Ascending aorta (tissue), 2 donors: Measurements from ENCODE around the gene KANK2. TPM values are rescaled to one million over a fixed set of nuclear protein-coding genes. Genes with fewer than 3 reads are reported as not detected.
"Not testable (repeated sequence)": the region's sequence is repeated elsewhere in the genome, so short reads cannot be mapped to it uniquely, and the experiment has no call there.

Experiments
- DNase-seq, 2 donors: peaks; one replicate each; pipeline ENCODE4 v3.0.0-alpha.2; 2019; ENCODE audit warnings: low spot score in 2 of 2
- H3K27ac ChIP-seq, 2 donors: fragments of 200-600 bp; sonication (generic); one replicate each; pipeline ENCODE4 v1.5.1; 2016 to 2017; ENCODE audit warnings: mild to moderate bottlenecking in 1 of 2
- H3K27me3 ChIP-seq: fragments of 200-600 bp; sonication (generic); one replicate; pipeline ENCODE4 v1.5.1; 2017
- H3K36me3 ChIP-seq, 2 donors: fragments of 200-600 bp; sonication (generic); one replicate each; pipeline ENCODE4 v1.5.1; 2016
- H3K4me1 ChIP-seq, 2 donors: fragments of 200-600 bp; sonication (generic); one replicate each; pipeline ENCODE4 v1.5.1; 2016 to 2017; ENCODE audit warnings: mild to moderate bottlenecking in 1 of 2
- H3K4me3 ChIP-seq, 2 donors: fragments of 200-600 bp; sonication (generic); one replicate each; pipeline ENCODE4 v1.5.1; 2016 to 2017; ENCODE audit warnings: mild to moderate bottlenecking in 1 of 2
- H3K9me3 ChIP-seq, 2 donors: fragments of 200-600 bp; sonication (generic); one replicate each; pipeline ENCODE4 v1.5.1; 2016
- intact Hi-C: fragments of 100-400 bp; cut with DNase I; formaldehyde crosslinking; loops from one replicate; pipeline ENCODE4 v1.15.1; 2023
- total RNA-seq: library from RNA; depleted of rRNA; stranded (reverse); fragments of >200 nt; gene quantifications from one replicate; pipeline ENCODE4 v1.1.0, GENCODE V29; 2016
- TF ChIP-seq, protein P1 (sequence below), 3 experiments: fragments of 200-600 bp in 2 of 3; fragments of 450-650 bp in 1 of 3; sonication (generic) in 2 of 3; IDR thresholded peaks; one replicate each; pipeline ENCODE4 v1.5.1; 2016 to 2019; ENCODE audit warnings: antibody characterized with exemption in 3 of 3, mild to moderate bottlenecking in 1 of 3, moderate library complexity in 1 of 3

The KANK2 gene
- total RNA-seq, 1 donor from 2014 or later = 572 TPM

DNA sequence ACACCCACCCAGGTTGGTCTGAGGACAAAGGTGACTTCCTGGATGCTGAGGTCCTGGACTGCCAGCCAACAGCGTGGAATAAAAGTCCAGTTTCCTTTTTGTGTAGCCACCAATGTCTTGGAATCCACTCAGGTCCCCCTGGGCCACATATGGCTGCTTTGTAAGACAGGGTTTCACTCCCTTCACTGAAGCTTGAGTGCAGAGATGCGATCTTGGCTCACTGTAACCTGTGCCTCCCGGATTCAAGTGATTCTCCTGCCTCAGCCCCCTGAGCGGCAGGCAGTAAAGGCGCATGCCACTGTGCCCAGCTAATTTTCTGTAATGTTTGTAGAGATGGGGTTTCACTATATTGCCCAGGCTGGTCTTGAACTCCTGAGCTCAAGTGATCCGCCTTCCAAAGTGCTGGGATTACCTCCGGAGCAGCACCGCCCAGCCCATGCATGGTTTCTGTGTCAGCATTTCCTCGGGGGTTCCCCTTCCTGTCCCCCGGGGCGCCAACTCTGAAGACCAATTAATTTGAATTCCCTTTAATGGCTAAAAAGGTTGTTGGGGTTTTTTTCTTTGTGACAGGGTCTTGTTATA is 17.5 kb downstream of the KANK2 start:
- Histone ChIP-seq H3K9me3 (no peaks in the 10 kb centered on the region), H3K4me1 (peaks cover 17 to 40% of the 10 kb centered on the region in 2 donors), H3K27me3 (no peaks in the 10 kb centered on the region), H3K4me3 (peak overlapping the region in 1 of 2 donors; percentile 37), H3K36me3 (peaks cover 50 to 59% of the 10 kb centered on the region in 2 donors), H3K27ac (peak overlapping the region; percentile 82 to 83)
- TF ChIP-seq, protein P1, sequence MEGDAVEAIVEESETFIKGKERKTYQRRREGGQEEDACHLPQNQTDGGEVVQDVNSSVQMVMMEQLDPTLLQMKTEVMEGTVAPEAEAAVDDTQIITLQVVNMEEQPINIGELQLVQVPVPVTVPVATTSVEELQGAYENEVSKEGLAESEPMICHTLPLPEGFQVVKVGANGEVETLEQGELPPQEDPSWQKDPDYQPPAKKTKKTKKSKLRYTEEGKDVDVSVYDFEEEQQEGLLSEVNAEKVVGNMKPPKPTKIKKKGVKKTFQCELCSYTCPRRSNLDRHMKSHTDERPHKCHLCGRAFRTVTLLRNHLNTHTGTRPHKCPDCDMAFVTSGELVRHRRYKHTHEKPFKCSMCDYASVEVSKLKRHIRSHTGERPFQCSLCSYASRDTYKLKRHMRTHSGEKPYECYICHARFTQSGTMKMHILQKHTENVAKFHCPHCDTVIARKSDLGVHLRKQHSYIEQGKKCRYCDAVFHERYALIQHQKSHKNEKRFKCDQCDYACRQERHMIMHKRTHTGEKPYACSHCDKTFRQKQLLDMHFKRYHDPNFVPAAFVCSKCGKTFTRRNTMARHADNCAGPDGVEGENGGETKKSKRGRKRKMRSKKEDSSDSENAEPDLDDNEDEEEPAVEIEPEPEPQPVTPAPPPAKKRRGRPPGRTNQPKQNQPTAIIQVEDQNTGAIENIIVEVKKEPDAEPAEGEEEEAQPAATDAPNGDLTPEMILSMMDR (IDR thresholded peaks at IDR 0.05) = no peak
- DNase-seq = no peak
- intact Hi-C loops = no loop called here

GRCh38 chr19:11179145-11179465 is 18.2 kb downstream of the KANK2 start:
- H3K27ac ChIP-seq = peak overlapping the region; percentile 82 to 83
- H3K9me3 ChIP-seq, DNase-seq, H3K27me3 ChIP-seq, intact Hi-C loops, H3K4me3 ChIP-seq: not testable (repeated sequence)
- H3K36me3 ChIP-seq = peaks cover 57 to 64% of the 10 kb centered on the region in 2 donors
- H3K4me1 ChIP-seq = peaks cover 15 to 33% of the 10 kb centered on the region in 2 donors

DNA sequence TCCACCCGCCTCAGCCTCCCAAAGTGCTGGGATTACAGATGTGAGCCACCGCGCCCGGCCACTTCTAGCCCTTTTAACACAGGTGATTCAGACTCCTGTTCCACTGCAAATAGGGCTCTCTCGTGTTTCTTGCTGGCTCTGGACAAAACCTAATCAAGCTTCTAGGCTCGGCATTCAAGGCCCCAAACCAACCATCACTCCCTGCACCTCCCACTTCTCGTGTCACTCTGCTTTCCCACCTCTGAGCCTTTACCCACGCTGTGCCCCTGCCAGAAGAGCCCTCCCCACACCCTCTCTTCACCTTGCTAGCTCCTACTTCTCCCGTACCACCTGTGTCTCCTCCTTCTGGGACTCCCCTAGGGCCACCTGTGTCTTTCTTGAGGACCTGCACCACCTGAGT is 19.8 kb downstream of the KANK2 start:
- DNase-seq = no peak
- H3K4me1 ChIP-seq = peaks cover 15 to 31% of the 10 kb centered on the region in 2 donors
- TF ChIP-seq, protein P1 (IDR thresholded peaks at IDR 0.05) = no peak
- no peak overlapping the region for H3K4me3 ChIP-seq
- peak overlapping the region; percentile 82 to 83 for H3K27ac ChIP-seq
- peaks cover 67 to 69% of the 10 kb centered on the region in 2 donors for H3K36me3 ChIP-seq
- H3K9me3 ChIP-seq = no peaks in the 10 kb centered on the region
- intact Hi-C loops = no loop called here
- no peaks in the 10 kb centered on the region for H3K27me3 ChIP-seq

DNA sequence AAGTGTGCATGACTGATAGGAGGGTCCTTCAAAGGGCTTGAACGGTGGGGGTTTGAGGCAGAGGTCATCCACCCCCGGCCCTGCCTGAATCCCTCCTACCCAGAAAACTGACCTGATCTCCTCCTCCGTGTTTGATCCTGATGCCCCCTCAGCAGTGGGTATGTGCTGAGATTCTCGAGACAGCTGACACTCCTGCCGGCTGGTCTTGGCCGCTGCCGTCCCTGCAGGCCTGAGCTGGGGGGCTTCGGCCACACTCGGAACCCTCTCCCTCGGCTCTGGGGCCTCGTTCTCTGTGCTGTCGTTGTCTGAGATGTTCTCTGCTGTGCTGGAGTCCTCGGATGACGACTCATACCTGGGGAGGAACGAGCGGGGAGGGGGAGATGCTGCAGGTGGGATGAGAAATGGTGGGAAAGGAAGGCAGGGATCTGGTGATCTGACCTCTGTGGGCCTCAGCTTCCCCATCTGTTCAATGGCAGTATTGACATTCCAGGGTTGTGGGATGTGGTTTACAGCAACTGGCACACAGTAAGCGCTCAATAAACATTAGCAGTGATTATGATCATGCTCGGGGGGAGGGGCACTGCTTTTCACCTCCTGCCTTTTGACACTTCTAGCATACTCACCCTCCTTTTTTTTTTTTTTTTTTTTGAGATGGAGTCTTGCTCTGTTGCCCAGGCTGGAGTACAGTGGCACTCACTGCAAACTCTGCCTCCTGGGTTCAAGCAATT is 20.7 kb downstream of the KANK2 start:
- TF ChIP-seq, protein P1 (IDR thresholded peaks at IDR 0.05) = no peak
- peak overlapping the region; percentile 12 to 82 for H3K27ac ChIP-seq
- no peak for DNase-seq
- H3K4me3 ChIP-seq = no peak overlapping the region
- H3K4me1 ChIP-seq = peaks cover 15 to 31% of the 10 kb centered on the region in 2 donors
- H3K9me3 ChIP-seq = no peaks in the 10 kb centered on the region
- intact Hi-C loops = no loop called here
- peaks cover 71 to 73% of the 10 kb centered on the region in 2 donors for H3K36me3 ChIP-seq
- no peaks in the 10 kb centered on the region for H3K27me3 ChIP-seq

DNA sequence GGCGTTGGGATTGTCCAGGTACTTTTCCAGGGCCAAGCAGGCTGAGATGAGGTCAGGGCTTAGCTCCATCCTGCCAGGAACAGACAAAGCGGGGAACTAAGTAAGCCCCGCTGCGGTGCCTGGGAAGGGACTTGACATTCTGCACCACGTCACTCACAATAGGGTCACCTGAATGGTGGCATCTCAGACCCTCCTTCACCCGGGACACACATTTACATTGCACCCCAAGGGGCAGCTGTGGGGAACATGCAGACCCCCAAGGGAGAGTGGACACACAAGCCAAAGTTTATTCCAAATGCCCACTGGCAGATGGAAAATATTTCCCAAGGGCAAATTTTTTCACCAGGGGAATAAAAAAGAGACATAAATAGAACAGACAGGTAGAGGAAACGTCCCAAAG is 21.4 kb downstream of the KANK2 start:
- Histone ChIP-seq H3K27ac (peak overlapping the region; percentile 33 to 42), H3K27me3 (no peaks in the 10 kb centered on the region), H3K4me1 (peaks cover 11 to 33% of the 10 kb centered on the region in 2 donors), H3K9me3 (no peaks in the 10 kb centered on the region), H3K36me3 (peaks cover 71 to 74% of the 10 kb centered on the region in 2 donors), H3K4me3 (no peak overlapping the region)
- no peak for DNase-seq
- intact Hi-C loops = no loop called here
- TF ChIP-seq, protein P1 (IDR thresholded peaks at IDR 0.05) = no peak

- peaks cover 87 to 90% of the 10 kb centered on the region in 2 donors for H3K36me3 ChIP-seq
- intact Hi-C loops = no loop called here
- TF ChIP-seq, protein P1 (IDR thresholded peaks at IDR 0.05) = no peak
- no peaks in the 10 kb centered on the region for H3K27me3 ChIP-seq
- H3K4me1 ChIP-seq = peaks cover 3 to 34% of the 10 kb centered on the region in 2 donors
- no peak overlapping the region for H3K4me3 ChIP-seq
- H3K27ac ChIP-seq = peak overlapping the region; percentile 76 to 82
- no peaks in the 10 kb centered on the region for H3K9me3 ChIP-seq
- DNase-seq = no peak
Observed at GRCh38 chr19:11174336-11174735, 23.0 kb downstream of the KANK2 start.
